ENCODE measurements around the gene STEAP3. TPM values are rescaled to one million over a fixed set of nuclear protein-coding genes. Genes with fewer than 3 reads are reported as not detected.

The STEAP3 gene
- total and polyA plus RNA-seq, 2 donors (not counting 1 experiment from before 2014, with no cell fraction given), result 1.1 to 1.6 TPM

DNA sequence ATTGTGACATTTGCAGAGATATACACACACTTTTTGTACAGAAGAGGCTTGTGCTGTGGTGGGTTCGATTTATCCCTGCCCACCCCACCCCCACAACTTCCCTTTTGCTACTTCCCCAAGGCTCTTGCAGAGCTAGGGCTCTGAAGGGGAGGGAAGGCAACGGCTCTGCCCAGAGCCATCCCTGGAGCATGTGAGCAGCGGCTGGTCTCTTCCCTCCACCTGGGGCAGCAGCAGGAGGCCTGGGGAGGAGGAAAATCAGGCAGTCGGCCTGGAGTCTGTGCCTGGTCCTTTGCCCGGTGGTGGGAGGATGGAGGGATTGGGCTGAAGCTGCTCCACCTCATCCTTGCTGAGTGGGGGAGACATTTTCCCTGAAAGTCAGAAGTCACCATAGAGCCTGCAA is 40.0 kb downstream of the STEAP3 start:
- Histone ChIP-seq H3K9ac (ENCODE audit: low read length) (no peak overlapping the region), H3K36me3 (replicated peaks in 1 of 2; ENCODE audit: control extremely low read depth in 1 of 2, control insufficient read depth in 1 of 2, extremely low read depth in 1 of 2, insufficient read depth in 2 of 2, low read length in 1 of 2) (no peaks in the 10 kb centered on the region), H4K20me1 (ENCODE audit: control insufficient read depth, insufficient read depth, low read length, poor library complexity, severe bottlenecking) (no peaks in the 10 kb centered on the region), H3K27me3 (replicated peaks in 1 of 4; ENCODE audit: control extremely low read depth in 1 of 4, control insufficient read depth in 3 of 4, insufficient read depth in 4 of 4, low read length in 3 of 4) (no peaks in the 10 kb centered on the region), H3K4me3 (ENCODE audit: control extremely low read depth in 1 of 5, extremely low read depth in 1 of 5, insufficient read depth in 1 of 5, low read depth in 2 of 5, low read length in 4 of 5) (no peak overlapping the region), H2AFZ (ENCODE audit: insufficient read depth, low read depth, low read length, poor library complexity, severe bottlenecking) (no peak overlapping the region), H3K4me2 (replicated peaks; ENCODE audit: low read depth, low read length, poor library complexity, severe bottlenecking) (no peak overlapping the region), H3K4me1 (ENCODE audit: control insufficient read depth in 2 of 2, insufficient read depth in 2 of 2, low read length in 2 of 2) (no peaks in the 10 kb centered on the region), H3K27ac (ENCODE audit: low read length in 2 of 2) (no peak overlapping the region), H3K79me2 (ENCODE audit: control insufficient read depth, insufficient read depth, low read length) (no peaks in the 10 kb centered on the region), H3K9me3 (ENCODE audit: control extremely low read depth in 1 of 3, control insufficient read depth in 2 of 3, insufficient read depth in 1 of 3, low read length in 2 of 3) (no peaks in the 10 kb centered on the region)
- ChIA-PET POLR2A (no interaction called here), CTCF (interaction anchor here (1.3 kb wide), 1 partner anchor 384 kb away, joined by 4 read pairs; no protein-coding TSS in a partner anchor)
- Mint-ChIP-seq H3K9me3 (ENCODE audit: insufficient read depth) (no peaks in the 10 kb centered on the region), H3K27me3 (peaks cover 12% of the 10 kb centered on the region), H3K27ac (no peak overlapping the region), H3K4me1 (no peaks in the 10 kb centered on the region), H3K4me3 (no peak overlapping the region)
- WGBS (ENCODE audit: insufficient coverage), result 26% methylated on average over 4 of the region's 5 CpGs
- ATAC-seq (ENCODE audit: low read depth) (no peak), DNase-seq (no peak)
- TF ChIP-seq EZH2 (IDR thresholded peaks at IDR 0.05; ENCODE audit: borderline replicate concordance, insufficient read depth, low read depth, low read length, poor library complexity, severe bottlenecking), result no peak
- TF ChIP-seq, protein P1, sequence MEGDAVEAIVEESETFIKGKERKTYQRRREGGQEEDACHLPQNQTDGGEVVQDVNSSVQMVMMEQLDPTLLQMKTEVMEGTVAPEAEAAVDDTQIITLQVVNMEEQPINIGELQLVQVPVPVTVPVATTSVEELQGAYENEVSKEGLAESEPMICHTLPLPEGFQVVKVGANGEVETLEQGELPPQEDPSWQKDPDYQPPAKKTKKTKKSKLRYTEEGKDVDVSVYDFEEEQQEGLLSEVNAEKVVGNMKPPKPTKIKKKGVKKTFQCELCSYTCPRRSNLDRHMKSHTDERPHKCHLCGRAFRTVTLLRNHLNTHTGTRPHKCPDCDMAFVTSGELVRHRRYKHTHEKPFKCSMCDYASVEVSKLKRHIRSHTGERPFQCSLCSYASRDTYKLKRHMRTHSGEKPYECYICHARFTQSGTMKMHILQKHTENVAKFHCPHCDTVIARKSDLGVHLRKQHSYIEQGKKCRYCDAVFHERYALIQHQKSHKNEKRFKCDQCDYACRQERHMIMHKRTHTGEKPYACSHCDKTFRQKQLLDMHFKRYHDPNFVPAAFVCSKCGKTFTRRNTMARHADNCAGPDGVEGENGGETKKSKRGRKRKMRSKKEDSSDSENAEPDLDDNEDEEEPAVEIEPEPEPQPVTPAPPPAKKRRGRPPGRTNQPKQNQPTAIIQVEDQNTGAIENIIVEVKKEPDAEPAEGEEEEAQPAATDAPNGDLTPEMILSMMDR (IDR thresholded peaks at IDR 0.05), result no peak
- intact Hi-C loops (cut with micrococcal nuclease), result no loop called here

DNA sequence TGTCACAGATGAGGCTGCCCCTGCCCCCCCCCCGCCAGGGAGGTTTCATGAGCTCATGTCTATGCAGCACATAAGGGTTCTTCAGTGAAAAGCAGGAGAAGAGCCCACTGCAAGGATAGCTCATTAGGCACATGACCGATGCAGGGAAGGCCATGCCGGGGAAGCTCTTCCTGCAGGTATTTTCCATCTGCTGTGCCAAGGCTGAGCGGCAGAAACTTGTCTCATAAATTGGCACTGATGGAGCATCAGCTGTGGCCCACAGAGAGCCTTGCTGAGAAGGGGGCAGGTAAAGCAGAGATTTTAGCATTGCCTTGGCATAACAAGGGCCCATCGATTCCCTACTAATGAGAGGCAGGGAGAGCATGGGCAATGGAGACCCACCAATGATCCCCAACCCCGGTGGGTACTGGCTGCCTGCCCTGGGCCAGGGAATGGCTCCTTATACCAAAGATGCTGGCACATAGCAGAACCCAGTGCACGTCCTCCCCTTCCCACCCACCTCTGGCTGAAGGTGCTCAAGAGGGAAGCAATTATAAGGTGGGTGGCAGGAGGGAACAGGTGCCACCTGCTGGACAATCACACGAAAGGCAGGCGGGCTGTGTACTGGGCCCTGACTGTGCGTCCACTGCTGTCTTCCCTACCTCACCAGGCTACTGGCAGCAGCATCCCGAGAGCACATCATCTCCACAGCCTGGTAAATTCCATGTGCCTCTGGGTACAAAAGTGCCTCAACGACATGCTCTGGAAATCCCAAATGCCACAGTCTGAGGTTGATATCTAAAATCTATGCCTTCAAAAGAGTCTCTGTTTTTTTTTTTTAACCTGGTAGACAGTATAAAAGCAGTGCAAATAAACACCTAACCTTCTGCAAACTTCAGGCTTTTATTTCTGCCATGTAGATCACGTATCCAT is 41.4 kb downstream of the STEAP3 start:
- Histone ChIP-seq H3K9me3 (ENCODE audit: control extremely low read depth in 1 of 3, control insufficient read depth in 2 of 3, insufficient read depth in 1 of 3, low read length in 2 of 3) (peaks cover 0 to 4% (median 1%) of the 10 kb centered on the region in 3 donors), H3K4me2 (replicated peaks; ENCODE audit: low read depth, low read length, poor library complexity, severe bottlenecking) (no peak overlapping the region), H3K36me3 (replicated peaks in 1 of 2; ENCODE audit: control extremely low read depth in 1 of 2, control insufficient read depth in 1 of 2, extremely low read depth in 1 of 2, insufficient read depth in 2 of 2, low read length in 1 of 2) (no peaks in the 10 kb centered on the region), H3K27ac (ENCODE audit: low read length in 2 of 2) (no peak overlapping the region), H3K79me2 (ENCODE audit: control insufficient read depth, insufficient read depth, low read length) (no peaks in the 10 kb centered on the region), H3K9ac (ENCODE audit: low read length) (no peak overlapping the region), H3K4me1 (ENCODE audit: control insufficient read depth in 2 of 2, insufficient read depth in 2 of 2, low read length in 2 of 2) (no peaks in the 10 kb centered on the region), H4K20me1 (ENCODE audit: control insufficient read depth, insufficient read depth, low read length, poor library complexity, severe bottlenecking) (no peaks in the 10 kb centered on the region), H3K27me3 (replicated peaks in 1 of 4; ENCODE audit: control extremely low read depth in 1 of 4, control insufficient read depth in 3 of 4, insufficient read depth in 4 of 4, low read length in 3 of 4) (no peaks in the 10 kb centered on the region), H2AFZ (ENCODE audit: insufficient read depth, low read depth, low read length, poor library complexity, severe bottlenecking) (no peak overlapping the region), H3K4me3 (ENCODE audit: control extremely low read depth in 1 of 5, extremely low read depth in 1 of 5, insufficient read depth in 1 of 5, low read depth in 2 of 5, low read length in 4 of 5) (no peak overlapping the region)
- peak; percentile 51 for ATAC-seq (ENCODE audit: low read depth)
- H3K27ac Mint-ChIP-seq, result no peak overlapping the region
- H3K4me1 Mint-ChIP-seq, result no peaks in the 10 kb centered on the region
- peaks cover 15% of the 10 kb centered on the region for H3K27me3 Mint-ChIP-seq
- CTCF ChIA-PET, result interaction anchor here (0.6 to 3.3 kb wide), 4 partner anchors 28 to 385 kb away, joined by 3 to 27 read pairs (median 4); no protein-coding TSS in a partner anchor
- intact Hi-C loops (cut with micrococcal nuclease), result no loop called here
- H3K9me3 Mint-ChIP-seq (ENCODE audit: insufficient read depth), result peaks cover 2% of the 10 kb centered on the region
- no peak overlapping the region for H3K4me3 Mint-ChIP-seq
- 74% methylated on average over 11 of the region's 13 CpGs for WGBS (ENCODE audit: insufficient coverage)
- TF ChIP-seq, protein P1 (IDR thresholded peaks at IDR 0.05), result peak; percentile 73
- TF ChIP-seq EZH2 (IDR thresholded peaks at IDR 0.05; ENCODE audit: borderline replicate concordance, insufficient read depth, low read depth, low read length, poor library complexity, severe bottlenecking), result no peak
- POLR2A ChIA-PET, result no interaction called here
- peak; percentile 44 for DNase-seq

Data from B cell (primary cell).